Neuronal stem cell (in vitro differentiated cells): ENCODE data around the gene MTA3.
"Not testable (repeated sequence)": the region's sequence is repeated elsewhere in the genome, so short reads cannot be mapped to it uniquely, and the experiment has no call there.

Source experiments
- DNase-seq: peaks from one replicate; pipeline ENCODE4 v3.0.0-alpha.2; 2013; ENCODE audit warnings: low spot score
- H2AFZ ChIP-seq: one replicate; pipeline ENCODE4 v1.6.1; 2013; ENCODE audit warnings: mild to moderate bottlenecking, low read length, inconsistent platforms
- H2AK5ac ChIP-seq: 2 replicates; pipeline ENCODE4 v1.6.1; 2013; ENCODE audit warnings: low read depth, mild to moderate bottlenecking, inconsistent platforms, low read length, moderate library complexity, mixed read lengths
- H2BK120ac ChIP-seq: 2 replicates; pipeline ENCODE4 v1.6.1; 2013; ENCODE audit warnings: low read depth, mild to moderate bottlenecking, inconsistent platforms, low read length, moderate library complexity, mixed read lengths
- H2BK12ac ChIP-seq: one replicate; pipeline ENCODE4 v1.6.1; 2013; ENCODE audit warnings: low read length, inconsistent platforms
- H2BK15ac ChIP-seq: 2 replicates; pipeline ENCODE4 v1.6.1; 2013; ENCODE audit warnings: mild to moderate bottlenecking, low read length, inconsistent platforms, mixed read lengths
- H2BK5ac ChIP-seq: one replicate; pipeline ENCODE4 v1.6.1; 2013; ENCODE audit warnings: inconsistent platforms, mild to moderate bottlenecking, low read length, moderate library complexity
- H3K14ac ChIP-seq: one replicate; pipeline ENCODE4 v1.6.1; 2013; ENCODE audit warnings: low read length, inconsistent platforms
- H3K18ac ChIP-seq: 2 replicates; pipeline ENCODE4 v1.6.1; 2013; ENCODE audit warnings: low read length, inconsistent platforms
- H3K23ac ChIP-seq: 2 replicates; pipeline ENCODE4 v1.6.1; 2013; ENCODE audit warnings: low read depth, mild to moderate bottlenecking, mixed read lengths, low read length, inconsistent platforms; ENCODE audit not compliant: poor library complexity
- H3K27ac ChIP-seq: replicated peaks from 3 replicates; pipeline ENCODE4 v1.5.1; 2013; ENCODE audit warnings: low read length, inconsistent platforms
- H3K27me3 ChIP-seq, 3 experiments: 2 replicates each; pipeline ENCODE4 v1.6.1; 2013; ENCODE audit warnings: low read length in 3 of 3, mild to moderate bottlenecking in 2 of 3, inconsistent platforms in 1 of 3, low read depth in 1 of 3, mixed read lengths in 1 of 3, moderate library complexity in 1 of 3; ENCODE audit not compliant: control insufficient read depth in 3 of 3, insufficient read depth in 3 of 3
- H3K36me3 ChIP-seq, 2 donors: replicated peaks in 1 of 2; 2 replicates each; pipeline ENCODE4 v1.6.1; 2013; ENCODE audit warnings: low read length in 2 of 2; ENCODE audit not compliant: control insufficient read depth in 2 of 2, insufficient read depth in 2 of 2
- H3K4ac ChIP-seq: 2 replicates; pipeline ENCODE4 v1.6.1; 2013; ENCODE audit warnings: inconsistent platforms, mild to moderate bottlenecking, low read length, moderate library complexity
- H3K4me1 ChIP-seq, 2 donors: 1 replicate in 1 of 2; 2 replicates in 1 of 2; pipeline ENCODE4 v1.6.1; 2013; ENCODE audit warnings: low read length in 2 of 2, low read depth in 1 of 2; ENCODE audit not compliant: control insufficient read depth in 2 of 2, insufficient read depth in 1 of 2
- H3K4me2 ChIP-seq: one replicate; pipeline ENCODE4 v1.6.1; 2013; ENCODE audit warnings: mild to moderate bottlenecking, low read length, inconsistent platforms; ENCODE audit not compliant: insufficient read depth, poor library complexity, severe bottlenecking
- H3K4me3 ChIP-seq, 2 donors: 2 replicates each; pipeline ENCODE4 v1.5.1; 2013; ENCODE audit warnings: low read length in 2 of 2, mild to moderate bottlenecking in 2 of 2, inconsistent platforms in 1 of 2, moderate library complexity in 1 of 2
- H3K79me1 ChIP-seq: one replicate; pipeline ENCODE4 v1.6.1; 2013; ENCODE audit warnings: low read depth, mild to moderate bottlenecking, inconsistent platforms, low read length, moderate library complexity
- H3K9ac ChIP-seq: one replicate; pipeline ENCODE4 v1.6.1; 2013; ENCODE audit warnings: mild to moderate bottlenecking, low read depth, low read length, inconsistent platforms; ENCODE audit not compliant: poor library complexity
- H3K9me3 ChIP-seq, 2 donors: replicated peaks in 1 of 2; 2 replicates each; pipeline versions ENCODE3 to v1.6.1; 2013; ENCODE audit warnings: low read length in 2 of 2, mild to moderate bottlenecking in 2 of 2, inconsistent platforms in 1 of 2, low read depth in 1 of 2, mixed read lengths in 1 of 2, moderate library complexity in 1 of 2; ENCODE audit not compliant: control insufficient read depth in 2 of 2, insufficient read depth in 1 of 2
- H4K8ac ChIP-seq: one replicate; pipeline ENCODE4 v1.6.1; 2013; ENCODE audit warnings: low read depth, mild to moderate bottlenecking, inconsistent platforms, low read length, moderate library complexity
- H4K91ac ChIP-seq: one replicate; pipeline ENCODE4 v1.6.1; 2013; ENCODE audit warnings: low read length, low read depth, mild to moderate bottlenecking, inconsistent platforms; ENCODE audit not compliant: poor library complexity
- WGBS, 2 donors: extraction: QIAGEN DNeasy Blood & Tissue Kit; methylation state at CpG; one replicate each; pipeline ENCODE4 v1.1.7; 2013; ENCODE audit warnings: missing lambda C conversion rate in 2 of 2, mixed read lengths in 1 of 2; ENCODE audit not compliant: insufficient read length in 2 of 2, insufficient replicate concordance in 1 of 2; ENCODE audit errors: extremely low coverage in 2 of 2; 5-methylcytosine and 5-hydroxymethylcytosine counted together

The MTA3 gene

DNA sequence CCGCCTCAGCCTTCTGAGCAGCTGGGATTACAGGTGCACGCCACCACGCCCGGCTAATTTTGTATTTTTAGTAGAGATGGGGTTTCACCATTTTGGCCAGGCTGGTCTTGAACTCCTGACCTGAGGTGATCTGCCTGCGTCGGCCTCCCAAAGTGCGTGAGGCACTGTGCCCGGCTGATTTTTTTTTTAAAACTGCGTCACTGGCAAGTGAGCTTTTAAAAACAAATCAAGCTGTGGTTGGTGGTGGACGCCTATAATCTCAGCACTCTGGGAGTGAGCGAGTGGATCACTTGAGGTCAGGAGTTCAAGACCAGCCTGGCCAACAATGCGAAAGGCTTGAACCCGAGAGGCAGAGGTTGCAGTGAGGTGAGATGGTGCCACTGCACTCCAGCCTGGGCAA lies 8.3 kb upstream of the MTA3 start:
- H3K36me3 ChIP-seq, H2BK120ac ChIP-seq, H2BK12ac ChIP-seq, H3K4me3 ChIP-seq, H2BK5ac ChIP-seq, H3K9ac ChIP-seq, H3K18ac ChIP-seq, H3K4ac ChIP-seq, H4K8ac ChIP-seq, H2AFZ ChIP-seq, H3K4me1 ChIP-seq, H3K23ac ChIP-seq, H4K91ac ChIP-seq, H2BK15ac ChIP-seq, H3K4me2 ChIP-seq, H3K14ac ChIP-seq, DNase-seq, H3K27ac ChIP-seq, H3K79me1 ChIP-seq, H3K9me3 ChIP-seq, H2AK5ac ChIP-seq: not testable (repeated sequence)
- WGBS, 2 donors = no CpG with 5 or more reads among the region's 13 CpGs
- peaks cover 0 to 10% (median 0%) of the 10 kb centered on the region in 3 experiments for H3K27me3 ChIP-seq

DNA sequence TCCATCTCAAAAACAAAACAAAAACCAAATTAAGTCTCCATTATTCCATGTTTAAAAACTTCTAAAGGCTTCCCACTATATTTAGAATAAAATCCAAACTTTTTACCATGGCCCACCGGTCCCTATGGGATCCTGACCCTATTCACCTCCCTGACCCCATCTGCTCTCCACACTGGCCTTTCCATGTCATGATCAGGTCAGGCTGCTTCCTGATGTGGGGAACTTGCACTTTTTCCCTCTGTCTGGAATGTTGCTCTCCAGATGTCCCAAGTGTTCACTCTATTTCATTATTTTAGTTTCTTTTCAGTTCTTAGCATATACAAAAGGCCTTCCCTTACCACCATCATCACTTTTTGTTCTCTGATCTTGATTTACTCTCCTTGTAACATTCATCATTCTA lies 7.5 kb upstream of the MTA3 start:
- WGBS, 2 donors = no CpG with 5 or more reads among the region's 1 CpG
- Histone ChIP-seq H3K14ac (no peak overlapping the region), H4K8ac (no peak overlapping the region), H3K36me3 (no peaks in the 10 kb centered on the region), H3K4me2 (no peak overlapping the region), H3K4ac (no peak overlapping the region), H3K9ac (no peak overlapping the region), H3K23ac (no peak overlapping the region), H3K79me1 (no peaks in the 10 kb centered on the region), H2AFZ (no peak overlapping the region), H2BK15ac (no peak overlapping the region), H3K27ac (no peak overlapping the region), H2BK120ac (no peak overlapping the region), H2BK12ac (no peak overlapping the region), H3K4me1 (no peaks in the 10 kb centered on the region), H3K27me3 (peaks cover 0 to 10% (median 0%) of the 10 kb centered on the region in 3 experiments), H4K91ac (no peak overlapping the region), H2AK5ac (no peak overlapping the region), H2BK5ac (no peak overlapping the region), H3K4me3 (no peak overlapping the region), H3K18ac (no peak overlapping the region), H3K9me3 (peaks cover 0 to 2% of the 10 kb centered on the region in 2 donors)
- no peak for DNase-seq

DNA sequence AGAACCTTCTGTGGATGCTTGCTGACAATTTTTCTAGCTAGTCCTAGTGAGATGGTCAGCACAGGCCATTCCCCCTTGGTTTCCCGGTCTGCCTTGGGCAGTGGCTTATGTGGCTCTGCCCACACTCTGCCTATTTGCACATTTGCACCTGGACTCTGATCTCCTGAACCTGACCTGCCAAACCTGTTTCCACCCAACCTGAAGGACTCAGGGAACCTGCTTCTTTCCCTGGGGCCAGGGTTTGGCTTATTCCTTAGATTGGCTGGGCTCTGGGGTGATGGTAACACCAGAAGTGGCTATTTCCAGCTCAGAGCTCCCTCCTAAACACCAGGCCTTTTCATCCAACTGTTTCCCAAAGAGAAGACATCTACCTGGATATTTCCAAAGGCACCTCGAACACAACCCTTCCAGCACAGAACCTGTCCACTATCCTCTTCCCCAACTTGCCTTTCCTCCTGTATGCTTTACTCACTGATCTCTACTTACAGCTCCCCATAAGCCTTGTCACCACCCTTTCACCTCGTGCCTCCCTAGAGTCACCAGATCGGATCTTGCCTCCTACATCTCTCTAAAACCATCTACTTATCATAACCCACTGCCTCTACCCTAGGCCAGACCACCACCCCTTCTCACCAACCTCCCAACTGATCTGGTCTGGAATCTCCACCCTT lies 5.8 kb upstream of the MTA3 start:
- no peak overlapping the region for H4K8ac ChIP-seq

DNA sequence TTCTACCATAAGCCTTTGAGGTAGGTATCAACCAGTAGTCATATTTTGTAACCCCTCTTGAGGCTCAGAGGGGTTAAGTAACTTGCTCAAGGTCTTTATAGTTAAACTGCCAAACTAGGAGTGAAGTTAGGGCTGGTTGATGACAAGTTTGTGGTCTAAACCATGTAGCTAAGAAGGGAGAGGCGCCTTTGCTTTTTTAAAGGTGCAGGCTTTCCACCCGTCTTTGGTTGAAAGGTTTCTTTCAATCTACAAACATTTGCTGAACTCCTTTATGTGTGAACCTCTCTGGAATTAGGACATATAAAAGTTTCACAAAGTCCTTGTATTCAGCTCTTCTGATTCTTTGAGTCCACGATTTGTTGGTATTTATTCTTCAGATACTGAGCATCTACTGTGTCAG lies 2.4 kb upstream of the MTA3 start:
- Histone ChIP-seq H3K27me3 (peaks cover 0 to 10% (median 0%) of the 10 kb centered on the region in 3 experiments), H3K4me1 (peaks cover 6 to 12% of the 10 kb centered on the region in 2 donors), H3K4me2 (no peak overlapping the region), H4K8ac (no peak overlapping the region), H2AK5ac (no peak overlapping the region), H3K14ac (no peak overlapping the region), H3K23ac (no peak overlapping the region), H2BK12ac (no peak overlapping the region), H2BK5ac (no peak overlapping the region), H3K18ac (no peak overlapping the region), H2BK120ac (no peak overlapping the region), H3K4ac (no peak overlapping the region), H4K91ac (no peak overlapping the region), H3K36me3 (peaks cover 0 to 4% of the 10 kb centered on the region in 2 donors), H3K27ac (no peak overlapping the region), H3K79me1 (peaks cover 1% of the 10 kb centered on the region), H2BK15ac (no peak overlapping the region), H2AFZ (no peak overlapping the region), H3K9me3 (peaks cover 0 to 2% of the 10 kb centered on the region in 2 donors), H3K4me3 (no peak overlapping the region), H3K9ac (no peak overlapping the region)
- no peak for DNase-seq
- WGBS, 2 donors = no CpG with 5 or more reads among the region's 3 CpGs

More for the DNA sequence above, 5.8 kb upstream of the MTA3 start:
- H3K18ac ChIP-seq = peak overlapping the region; percentile 63
- no peak overlapping the region for H3K9ac ChIP-seq
- no peaks in the 10 kb centered on the region for H3K79me1 ChIP-seq
- H3K14ac ChIP-seq = no peak overlapping the region
- H2BK15ac ChIP-seq = no peak overlapping the region
- no peaks in the 10 kb centered on the region for H3K36me3 ChIP-seq
- no peak overlapping the region for H3K27ac ChIP-seq
- peak overlapping the region in 1 of 2 donors; percentile 25 for H3K4me3 ChIP-seq
- H3K4ac ChIP-seq = no peak overlapping the region
- H2AK5ac ChIP-seq = no peak overlapping the region
- H3K27me3 ChIP-seq = peaks cover 0 to 10% (median 0%) of the 10 kb centered on the region in 3 experiments
- WGBS, 2 donors = no CpG with 5 or more reads among the region's 4 CpGs
- no peak for DNase-seq
- no peak overlapping the region for H4K91ac ChIP-seq
- H2BK5ac ChIP-seq = no peak overlapping the region
- H3K9me3 ChIP-seq = peaks cover 0 to 2% of the 10 kb centered on the region in 2 donors
- H2AFZ ChIP-seq = no peak overlapping the region
- H3K4me1 ChIP-seq = peaks cover 1 to 4% of the 10 kb centered on the region in 2 donors
- H3K23ac ChIP-seq = no peak overlapping the region
- no peak overlapping the region for H3K4me2 ChIP-seq
- no peak overlapping the region for H2BK12ac ChIP-seq
- H2BK120ac ChIP-seq = no peak overlapping the region
